MM.1S (cell line): Measurements from ENCODE around the gene RAB9A.

ENCODE experiments used
- EZH2 ChIP-seq: fragments of 300-600 bp; sonication (generic); optimal IDR thresholded peaks from 2 replicates; pipeline ENCODE3; 2017; ENCODE audit warnings: low read depth, mild to moderate bottlenecking, antibody characterized with exemption, low read length, mixed read lengths
- TF ChIP-seq, protein P1 (sequence below): fragments of 300-600 bp; sonication (generic); IDR thresholded peaks from 2 replicates; pipeline ENCODE4 v1.5.1; 2016; ENCODE audit warnings: antibody characterized with exemption, low read length, mixed read lengths

DNA sequence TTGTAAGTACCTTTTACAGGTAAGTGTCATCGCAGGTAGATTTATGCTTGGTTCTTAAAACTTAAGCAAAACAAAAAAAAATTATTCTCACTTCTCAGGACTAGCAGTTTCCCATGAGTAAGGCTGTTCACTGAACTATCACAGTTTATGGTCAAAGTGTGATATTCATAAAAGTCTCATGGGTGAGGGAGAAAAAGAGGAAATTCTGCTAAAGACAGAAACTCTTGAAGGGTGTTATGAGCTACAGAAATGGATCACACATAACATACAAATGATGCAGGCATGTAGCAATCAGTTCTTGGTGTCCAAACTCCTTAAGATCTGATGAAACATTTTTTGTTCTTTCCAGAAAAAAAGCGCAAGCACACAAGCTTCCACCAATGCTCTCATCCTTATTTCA is 8.5 kb downstream of the RAB9A start:
- TF ChIP-seq, protein P1, sequence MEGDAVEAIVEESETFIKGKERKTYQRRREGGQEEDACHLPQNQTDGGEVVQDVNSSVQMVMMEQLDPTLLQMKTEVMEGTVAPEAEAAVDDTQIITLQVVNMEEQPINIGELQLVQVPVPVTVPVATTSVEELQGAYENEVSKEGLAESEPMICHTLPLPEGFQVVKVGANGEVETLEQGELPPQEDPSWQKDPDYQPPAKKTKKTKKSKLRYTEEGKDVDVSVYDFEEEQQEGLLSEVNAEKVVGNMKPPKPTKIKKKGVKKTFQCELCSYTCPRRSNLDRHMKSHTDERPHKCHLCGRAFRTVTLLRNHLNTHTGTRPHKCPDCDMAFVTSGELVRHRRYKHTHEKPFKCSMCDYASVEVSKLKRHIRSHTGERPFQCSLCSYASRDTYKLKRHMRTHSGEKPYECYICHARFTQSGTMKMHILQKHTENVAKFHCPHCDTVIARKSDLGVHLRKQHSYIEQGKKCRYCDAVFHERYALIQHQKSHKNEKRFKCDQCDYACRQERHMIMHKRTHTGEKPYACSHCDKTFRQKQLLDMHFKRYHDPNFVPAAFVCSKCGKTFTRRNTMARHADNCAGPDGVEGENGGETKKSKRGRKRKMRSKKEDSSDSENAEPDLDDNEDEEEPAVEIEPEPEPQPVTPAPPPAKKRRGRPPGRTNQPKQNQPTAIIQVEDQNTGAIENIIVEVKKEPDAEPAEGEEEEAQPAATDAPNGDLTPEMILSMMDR: no peak
- no peak for TF ChIP-seq EZH2
